Hematopoietic multipotent progenitor cell (in vitro differentiated cells): ENCODE measurements around the gene BNC2. TPM values are rescaled to one million over a fixed set of nuclear protein-coding genes. Genes with fewer than 3 reads are reported as not detected.

Source experiments
- DNase-seq, 3 donors: peaks; one replicate each; pipeline ENCODE4 v3.0.0-alpha.2; 2011 to 2015; ENCODE audit warnings: low read depth in 2 of 3, low spot score in 2 of 3
- total RNA-seq: library from RNA; depleted of rRNA; stranded (reverse); fragments of >200 nt; gene quantifications from one replicate; pipeline ENCODE4 v1.2.3, GENCODE V29; 2012

BNC2 gene
- total RNA-seq, 1 donor: under 0.01 TPM

- DNase-seq: no peak
Observed at GRCh38 chr9:16396389-16396788, 474.1 kb downstream of the BNC2 start.

- no peak for DNase-seq
Observed at GRCh38 chr9:16391369-16391768, 479.1 kb downstream of the BNC2 start.

- DNase-seq: no peak
Observed at GRCh38 chr9:16387382-16387781, 483.1 kb downstream of the BNC2 start.

- no peak for DNase-seq
Observed at GRCh38 chr9:16386827-16387077, 483.7 kb downstream of the BNC2 start.

- no peak for DNase-seq
Observed at GRCh38 chr9:16386007-16386826, 484.3 kb downstream of the BNC2 start.

GRCh38 chr9:16385590-16385989, 484.9 kb downstream of the BNC2 start:
- DNase-seq: no peak

GRCh38 chr9:16384993-16385392, 485.5 kb downstream of the BNC2 start:
- DNase-seq: no peak

- DNase-seq: no peak
Observed at GRCh38 chr9:16377311-16377710, 493.2 kb downstream of the BNC2 start.

GRCh38 chr9:16371306-16371705, 499.2 kb downstream of the BNC2 start:
- DNase-seq: no peak

- no peak for DNase-seq
Observed at GRCh38 chr9:16370647-16371046, 499.8 kb downstream of the BNC2 start.

GRCh38 chr9:16369427-16369826, 501.0 kb downstream of the BNC2 start:
- DNase-seq: no peak

GRCh38 chr9:16368237-16369087, 502.0 kb downstream of the BNC2 start:
- DNase-seq: no peak

GRCh38 chr9:16367605-16368231, 502.8 kb downstream of the BNC2 start:
- DNase-seq: no peak

GRCh38 chr9:16364347-16364746, 506.1 kb downstream of the BNC2 start:
- DNase-seq: no peak

- no peak for DNase-seq
Observed at GRCh38 chr9:16363916-16364315, 506.6 kb downstream of the BNC2 start.

GRCh38 chr9:16363073-16363781, 507.2 kb downstream of the BNC2 start:
- no peak for DNase-seq

GRCh38 chr9:16361939-16362338, 508.5 kb downstream of the BNC2 start:
- no peak for DNase-seq

- DNase-seq: no peak
Observed at GRCh38 chr9:16361118-16361517, 509.4 kb downstream of the BNC2 start.

- no peak for DNase-seq
Observed at GRCh38 chr9:16360247-16360646, 510.2 kb downstream of the BNC2 start.
